HG03354 (cell line): ENCODE results near the gene C16orf89.
A peak's percentile ranks its signal among the peaks of the same experiment; 100 is the strongest.
"Not testable (repeated sequence)": the region's sequence is repeated elsewhere in the genome, so short reads cannot be mapped to it uniquely, and the experiment has no call there.

Source experiments
- ATAC-seq: cut with Tn5 transposase; IDR thresholded peaks from one replicate; pipeline ENCODE4 v1.9.1; 2021; ENCODE audit warnings: mild to moderate bottlenecking; ENCODE audit not compliant: unreplicated experiment, poor library complexity, severe bottlenecking

C16orf89 gene

GRCh38 chr16:5065813-5066212, at the start of gene C16orf89:
Gene C16orf89 (minus strand): TSS chr16:5065956. CDS start chr16:5065908, 48 bp downstream.
- ATAC-seq, result no peak

DNA sequence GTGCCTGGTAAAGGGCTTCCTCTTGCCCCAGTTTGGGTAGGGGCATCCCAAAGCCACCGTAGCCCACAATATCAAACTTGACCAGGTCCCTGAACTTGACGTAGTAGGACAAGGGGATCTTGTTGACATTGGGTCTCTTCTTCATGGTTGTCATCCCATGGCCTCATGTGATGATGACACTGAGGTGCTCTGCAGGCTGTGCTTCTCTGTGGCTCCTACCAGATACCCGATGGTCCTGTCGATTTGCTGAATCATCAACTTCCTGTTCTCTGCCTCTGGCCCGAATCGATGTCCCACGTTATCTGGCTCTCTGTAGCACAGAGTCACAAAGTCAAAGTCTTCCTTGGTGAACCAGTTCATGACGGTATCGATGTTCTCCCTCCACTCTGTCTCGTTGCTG, 45.2 kb upstream of the C16orf89 start:
- not testable (repeated sequence) for ATAC-seq

DNA sequence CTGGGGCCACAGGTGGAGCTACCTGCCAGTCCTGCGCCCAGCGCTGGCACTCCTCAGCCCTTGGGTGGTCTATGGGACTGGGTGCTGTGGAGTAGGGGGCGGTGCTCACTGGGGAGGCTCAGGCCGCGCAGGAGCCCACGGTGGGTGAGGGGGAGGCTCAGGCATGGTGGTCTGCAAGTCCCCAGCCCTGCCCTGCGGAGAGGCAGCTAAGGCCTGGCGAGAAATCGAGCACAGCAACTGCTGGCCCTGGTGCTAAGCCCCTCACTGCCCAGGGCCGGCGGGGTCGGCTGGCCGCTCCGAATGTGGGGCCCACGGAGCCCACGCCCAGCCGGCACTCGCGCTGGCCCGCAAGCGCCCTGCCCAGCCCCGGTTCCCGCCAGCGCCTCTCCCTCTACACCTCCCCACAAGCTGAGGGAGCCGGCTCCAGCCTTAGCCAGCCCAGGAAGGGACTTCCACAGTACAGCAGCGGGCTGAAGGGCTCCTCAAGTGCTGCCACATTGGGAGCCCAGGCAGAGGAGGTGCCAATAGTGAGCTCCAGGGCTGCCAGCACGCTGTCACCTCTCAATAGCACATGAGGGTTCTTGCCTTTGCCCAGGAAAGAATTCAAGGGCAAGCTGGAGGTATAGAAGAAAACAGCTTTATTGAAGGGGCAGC, 42.9 kb upstream of the C16orf89 start:
- no peak for ATAC-seq

DNA sequence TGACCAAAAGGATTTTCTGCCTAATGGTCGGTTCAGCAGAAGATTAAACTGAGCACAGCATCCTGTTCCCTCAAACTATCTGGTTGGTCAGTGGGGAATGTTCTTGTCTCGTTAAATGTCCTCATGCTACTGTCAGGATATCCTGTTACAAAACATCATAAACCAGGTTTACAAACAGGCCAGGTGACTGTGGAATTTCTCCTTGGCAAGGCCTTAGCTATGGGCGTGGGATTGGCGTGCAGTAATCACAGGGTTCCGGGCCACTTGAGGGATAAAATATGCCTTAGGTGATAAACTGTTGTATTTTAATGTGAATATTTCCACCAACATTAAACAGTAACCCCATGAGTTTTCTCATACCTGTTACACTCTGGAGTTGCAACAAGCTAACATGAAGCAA, 39.3 kb upstream of the C16orf89 start:
- ATAC-seq, result not testable (repeated sequence)

DNA sequence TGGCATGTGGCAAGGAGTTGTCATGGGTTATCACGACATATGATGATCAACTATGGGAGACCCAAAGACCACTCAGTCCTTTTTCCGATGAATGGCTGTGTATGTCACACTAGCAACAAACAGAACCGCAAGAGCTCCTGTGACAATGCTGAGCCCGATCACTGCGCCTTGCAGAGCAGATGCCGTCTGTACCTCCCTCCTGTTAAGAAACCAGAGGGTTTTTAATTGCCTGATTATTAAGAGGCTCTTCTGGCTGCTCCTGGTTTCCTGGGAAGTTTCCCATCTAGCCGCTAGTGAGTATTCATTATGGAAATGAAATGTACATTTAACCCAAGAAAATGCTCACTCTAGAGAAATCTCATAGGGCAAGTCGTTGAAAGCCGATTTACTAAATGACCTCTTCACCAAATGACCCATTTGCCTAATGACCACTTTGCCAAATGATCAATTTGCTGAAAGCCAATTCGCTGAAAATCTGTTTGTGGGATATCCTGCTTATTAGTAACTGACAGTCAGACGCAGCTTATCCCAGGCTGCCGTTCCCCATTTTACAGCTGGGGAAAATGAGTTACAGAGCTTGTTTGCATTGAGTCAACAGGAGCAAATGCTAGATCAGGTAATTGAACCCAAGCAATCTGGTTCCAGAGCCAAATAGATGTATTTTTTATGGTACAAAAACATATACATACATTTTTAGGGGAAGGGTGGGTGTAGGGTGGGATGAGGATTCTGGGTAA, 37.7 kb upstream of the C16orf89 start:
- not testable (repeated sequence) for ATAC-seq

DNA sequence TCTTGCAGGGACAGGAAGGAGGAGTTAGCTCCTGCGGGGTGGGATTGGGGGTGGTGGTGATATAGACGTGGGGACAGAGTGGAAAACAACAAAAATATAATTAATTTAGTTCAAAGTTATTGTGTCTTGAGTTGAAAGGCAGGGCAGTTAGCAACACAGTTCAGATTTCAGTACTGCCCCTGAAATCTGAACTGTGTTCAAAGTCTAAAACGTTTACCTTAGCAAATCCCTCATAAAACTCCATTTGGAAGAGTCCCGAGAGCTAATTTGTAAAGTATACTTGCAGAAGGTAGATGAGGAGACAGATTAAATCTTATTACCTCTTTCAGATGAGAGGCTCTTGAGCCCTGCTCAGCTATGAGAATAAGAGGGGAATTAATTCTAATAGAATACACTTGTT, 33.4 kb upstream of the C16orf89 start:
- ATAC-seq, result not testable (repeated sequence)

DNA sequence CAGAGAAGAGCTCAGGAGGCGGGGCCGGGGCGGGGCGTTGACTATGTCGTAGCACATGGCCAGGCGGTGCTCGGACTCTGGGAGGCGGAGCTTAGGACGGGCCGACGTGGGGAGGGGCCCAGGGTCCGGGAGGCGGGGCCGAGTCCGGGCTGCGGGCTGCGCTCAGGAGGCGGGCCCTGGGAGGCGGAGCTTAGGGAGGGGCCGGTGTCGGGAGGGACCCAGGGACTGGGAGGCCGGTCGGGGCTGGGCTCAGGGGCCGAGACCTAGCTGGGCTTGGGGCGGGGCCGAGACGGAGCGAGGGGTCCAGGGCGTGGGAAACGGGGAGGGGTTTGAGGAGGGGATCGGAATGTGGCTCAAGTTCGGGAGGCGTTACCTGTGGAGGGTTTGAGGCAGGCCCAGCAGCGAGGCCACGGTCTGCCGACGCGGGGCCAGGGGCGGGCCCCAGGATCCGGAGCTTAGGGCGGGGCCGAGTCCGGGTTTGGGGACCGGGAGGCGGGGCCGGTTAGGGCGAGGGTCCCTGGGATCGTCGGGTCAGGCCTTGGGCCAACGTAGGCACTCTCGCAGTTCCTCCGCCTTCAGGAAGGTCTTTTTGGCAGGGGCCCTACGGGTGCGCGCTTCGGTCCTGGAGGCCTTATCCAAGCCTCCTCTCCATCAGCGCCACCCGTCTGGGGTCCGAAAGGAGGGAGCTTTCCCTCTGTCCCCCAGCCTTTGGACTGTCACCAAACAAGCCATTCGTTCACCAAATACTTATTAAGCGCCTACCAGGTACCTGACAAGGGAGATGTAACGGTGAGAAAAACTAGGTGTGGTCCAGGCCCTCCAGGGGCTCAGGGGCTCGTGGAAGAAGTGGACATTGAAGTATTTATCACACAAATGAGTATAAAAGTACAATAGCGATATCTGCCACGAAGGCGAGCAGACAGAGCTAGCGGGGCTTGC, 32.7 kb upstream of the C16orf89 start:
- ATAC-seq, result not testable (repeated sequence)

DNA sequence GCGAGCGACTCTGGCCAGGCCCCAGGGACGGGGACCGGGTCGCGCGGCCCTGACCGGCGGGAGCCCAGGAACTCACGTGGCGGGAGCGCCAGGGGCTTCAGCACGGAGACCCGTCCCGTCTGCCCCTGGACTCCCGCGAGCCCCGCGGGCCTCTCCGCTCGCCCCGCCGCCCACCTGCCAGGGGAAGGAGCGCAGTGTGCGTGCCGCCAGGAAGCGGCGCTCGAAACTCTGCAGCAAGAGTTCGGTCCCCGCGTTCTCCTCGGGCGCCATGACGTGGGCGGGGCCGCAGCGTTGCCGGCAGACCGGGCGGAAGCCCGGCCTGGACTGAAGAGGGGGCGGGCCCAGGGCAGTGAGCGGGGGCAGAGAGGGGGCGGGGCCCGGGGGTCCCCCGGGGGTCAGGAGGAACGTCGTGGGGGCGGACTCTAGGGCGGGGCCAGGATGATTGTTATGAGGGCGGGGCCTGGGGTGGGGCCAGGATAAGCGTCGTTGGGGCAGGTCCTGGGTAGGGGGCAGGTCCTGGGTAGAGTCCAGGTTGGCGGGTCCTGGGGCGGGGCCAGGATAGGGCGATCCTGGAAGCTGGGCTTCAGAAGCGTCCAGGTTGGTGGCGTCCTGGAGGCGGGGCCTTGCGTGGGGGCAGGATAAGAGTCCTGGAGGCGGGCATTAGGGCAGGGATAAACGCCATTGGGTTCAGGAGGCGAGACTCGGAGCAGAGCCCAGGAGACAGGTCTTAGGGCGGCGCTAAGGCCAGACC, 31.9 kb upstream of the C16orf89 start, which contains the start of gene EEF2KMT:
Gene EEF2KMT (minus strand): TSS at position 326 of the 751 bp plus-strand sequence. CDS start 56 bp downstream, at position 270.
- peak; percentile 98 for ATAC-seq

DNA sequence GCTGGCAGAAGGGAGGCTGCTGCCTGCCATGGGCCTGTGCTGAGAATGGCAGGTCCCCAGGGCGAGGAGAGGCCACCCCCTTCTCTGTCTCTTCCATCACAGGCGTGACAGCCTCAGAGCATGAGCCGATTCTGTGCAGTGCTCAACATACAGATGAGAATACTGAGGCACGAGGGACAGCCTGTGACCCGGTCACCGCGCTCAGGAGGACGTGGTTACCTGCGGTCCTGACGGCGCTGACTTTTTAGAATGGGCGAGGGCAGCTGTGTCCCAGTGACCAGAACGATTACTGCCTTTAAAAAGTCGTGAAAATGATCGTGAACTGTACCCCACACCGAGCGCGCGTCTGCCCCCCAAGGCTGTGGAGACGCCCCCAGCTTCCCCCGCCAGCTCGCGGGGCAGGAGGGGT, 31.3 kb upstream of the C16orf89 start:
- not testable (repeated sequence) for ATAC-seq

GRCh38 chr16:5096437-5097060, 30.8 kb upstream of the C16orf89 start:
- not testable (repeated sequence) for ATAC-seq

DNA sequence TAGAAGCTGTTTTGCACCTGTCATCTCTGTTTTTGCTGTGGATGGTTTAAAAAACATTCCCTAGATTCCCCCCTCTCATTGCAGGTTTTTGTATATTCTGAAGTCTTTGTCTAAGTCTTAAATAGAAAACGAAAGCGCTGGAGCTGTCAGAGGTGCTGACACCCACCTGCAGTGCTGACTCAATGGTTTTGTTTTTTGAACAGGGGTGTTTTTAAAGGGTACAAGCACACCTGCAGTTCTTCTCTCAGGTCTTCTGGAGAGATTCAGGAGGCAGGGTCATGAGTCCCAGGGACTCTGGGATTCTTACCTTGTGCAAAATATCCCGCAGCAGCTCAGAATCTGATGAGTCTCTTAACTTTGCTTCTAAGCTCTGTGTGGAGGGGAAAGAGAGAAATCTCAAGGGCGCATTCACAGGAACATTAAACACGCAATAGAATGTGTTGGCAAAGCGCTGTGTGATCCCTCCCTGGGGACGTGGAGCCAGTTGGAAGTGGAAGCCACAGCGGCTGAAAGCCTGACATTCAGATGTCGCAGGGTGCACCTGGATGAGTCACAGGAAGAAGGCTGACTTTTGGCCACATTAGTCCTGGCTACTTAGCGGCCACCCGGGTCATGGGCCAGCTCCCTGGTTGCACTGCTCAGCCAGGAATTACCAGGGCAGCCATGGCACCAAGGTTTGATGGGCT, 29.5 kb upstream of the C16orf89 start:
- ATAC-seq, result not testable (repeated sequence)

DNA sequence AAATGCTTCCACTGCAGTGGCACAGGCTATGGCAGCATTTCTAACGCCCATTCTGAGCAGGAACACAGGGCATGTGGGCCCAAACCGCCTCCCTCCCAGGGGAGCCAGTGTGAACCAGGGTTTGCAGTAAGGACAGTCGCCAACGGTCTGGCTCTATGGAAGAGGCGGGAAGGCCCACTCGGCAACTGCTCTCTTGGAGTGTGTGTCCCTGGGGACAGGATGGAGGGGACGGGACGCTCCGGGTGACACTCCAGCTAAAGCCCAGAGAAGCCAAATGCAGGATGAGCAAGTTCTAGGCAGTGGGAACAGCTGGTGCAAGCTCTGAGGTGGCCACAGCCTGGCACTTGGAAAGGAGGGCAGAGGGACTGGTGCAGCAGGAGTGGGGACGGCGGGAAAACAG, 28.0 kb upstream of the C16orf89 start:
- ATAC-seq, result not testable (repeated sequence)

GRCh38 chr16:5093081-5093480, 27.3 kb upstream of the C16orf89 start:
- not testable (repeated sequence) for ATAC-seq

GRCh38 chr16:5090592-5090991, 24.8 kb upstream of the C16orf89 start:
- ATAC-seq, result not testable (repeated sequence)

GRCh38 chr16:5089911-5090555, 24.3 kb upstream of the C16orf89 start:
- not testable (repeated sequence) for ATAC-seq

DNA sequence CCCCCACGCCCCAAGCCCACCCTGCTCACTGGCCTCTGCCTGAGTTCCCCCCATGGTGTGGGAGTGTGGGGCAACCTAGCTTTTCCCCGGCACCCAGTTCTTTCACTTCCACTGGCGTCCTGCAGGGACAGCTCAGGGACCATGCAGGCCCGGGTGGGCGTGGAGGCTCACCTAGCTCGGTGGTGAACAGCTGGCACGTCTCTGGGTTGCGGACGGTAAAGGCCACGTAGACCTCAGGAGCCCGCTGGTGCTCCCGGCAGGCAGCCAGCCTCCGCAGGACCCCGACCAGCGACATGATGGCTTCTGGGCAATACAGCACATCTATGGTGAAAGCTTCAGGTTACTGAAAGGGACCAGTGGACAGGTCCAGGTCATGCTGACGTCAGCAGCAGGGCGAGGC, 23.2 kb upstream of the C16orf89 start:
- not testable (repeated sequence) for ATAC-seq

DNA sequence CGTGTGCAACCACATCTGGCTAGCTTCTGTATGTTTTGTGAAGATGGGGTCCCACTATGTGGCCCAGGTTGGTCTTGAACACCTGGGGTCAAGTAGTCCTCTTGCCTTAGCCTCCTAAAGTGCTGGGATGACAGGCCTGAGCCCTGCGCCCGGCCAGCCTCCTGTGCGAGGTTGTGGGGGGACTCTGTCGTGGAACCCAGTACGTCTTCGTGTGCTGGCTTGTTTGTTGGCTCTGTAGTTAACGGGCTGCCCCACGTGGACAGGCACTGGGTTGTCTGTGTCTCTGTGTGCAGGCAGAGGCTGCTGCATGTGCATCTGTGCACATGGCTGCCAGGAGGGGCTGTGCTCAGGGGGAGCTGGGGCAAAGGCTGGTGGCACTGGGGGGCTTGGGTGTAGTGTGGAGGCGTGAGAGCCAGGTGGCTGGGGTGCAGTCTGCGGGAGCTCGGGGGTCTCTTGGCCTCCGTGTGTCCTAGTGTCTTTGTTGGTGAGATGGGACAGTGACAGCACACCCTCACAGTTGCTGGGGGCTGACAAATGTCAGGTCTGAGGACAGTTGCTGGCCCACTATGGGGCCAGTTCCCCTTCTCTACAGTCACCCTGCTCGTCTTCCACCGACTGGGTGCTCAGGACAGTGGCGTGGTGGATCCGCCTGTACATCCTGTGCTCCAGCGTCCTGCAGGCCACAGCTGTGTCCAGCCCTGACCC, 22.5 kb upstream of the C16orf89 start:
- ATAC-seq, result not testable (repeated sequence)
